ENCODE results near the gene ADH1C.
"Not testable (repeated sequence)": the region's sequence is repeated elsewhere in the genome, so short reads cannot be mapped to it uniquely, and the experiment has no call there.

Gene ADH1C

DNA sequence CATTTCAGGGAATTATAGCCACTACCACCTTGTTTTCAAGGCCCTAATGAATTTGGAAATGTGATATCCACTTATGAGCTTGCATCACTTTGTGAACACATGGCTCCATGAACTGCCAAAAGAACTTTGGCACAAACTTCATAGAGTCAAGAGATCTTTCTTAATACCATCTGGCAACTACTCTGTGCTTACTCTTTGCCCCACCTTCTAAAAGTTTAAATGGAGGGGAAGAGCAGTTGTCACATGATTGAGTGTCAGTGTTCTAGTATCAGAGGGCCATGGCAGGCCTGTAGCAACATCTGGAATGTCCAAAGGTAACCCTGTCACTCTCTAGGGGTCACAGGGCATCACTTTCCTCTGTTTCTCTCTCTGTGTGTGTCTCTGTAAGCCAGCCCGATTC lies 28.8 kb downstream of the ADH1C start:
- no peak for DNase-seq (ENCODE audit: low read depth, low spot score)
- TF ChIP-seq, protein P1, sequence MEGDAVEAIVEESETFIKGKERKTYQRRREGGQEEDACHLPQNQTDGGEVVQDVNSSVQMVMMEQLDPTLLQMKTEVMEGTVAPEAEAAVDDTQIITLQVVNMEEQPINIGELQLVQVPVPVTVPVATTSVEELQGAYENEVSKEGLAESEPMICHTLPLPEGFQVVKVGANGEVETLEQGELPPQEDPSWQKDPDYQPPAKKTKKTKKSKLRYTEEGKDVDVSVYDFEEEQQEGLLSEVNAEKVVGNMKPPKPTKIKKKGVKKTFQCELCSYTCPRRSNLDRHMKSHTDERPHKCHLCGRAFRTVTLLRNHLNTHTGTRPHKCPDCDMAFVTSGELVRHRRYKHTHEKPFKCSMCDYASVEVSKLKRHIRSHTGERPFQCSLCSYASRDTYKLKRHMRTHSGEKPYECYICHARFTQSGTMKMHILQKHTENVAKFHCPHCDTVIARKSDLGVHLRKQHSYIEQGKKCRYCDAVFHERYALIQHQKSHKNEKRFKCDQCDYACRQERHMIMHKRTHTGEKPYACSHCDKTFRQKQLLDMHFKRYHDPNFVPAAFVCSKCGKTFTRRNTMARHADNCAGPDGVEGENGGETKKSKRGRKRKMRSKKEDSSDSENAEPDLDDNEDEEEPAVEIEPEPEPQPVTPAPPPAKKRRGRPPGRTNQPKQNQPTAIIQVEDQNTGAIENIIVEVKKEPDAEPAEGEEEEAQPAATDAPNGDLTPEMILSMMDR (IDR thresholded peaks at IDR 0.05; ENCODE audit: low read depth, low read length) = no peak
- H3K4me3 ChIP-seq (ENCODE audit: low read depth, low read length) = no peak overlapping the region
- in situ Hi-C loops (cut with HindIII; ENCODE audit: low sequenced_read_pairs) = no loop called here

GRCh38 chr4:99321241-99322191 lies 31.0 kb downstream of the ADH1C start, which contains the start of gene ADH1B:
Gene ADH1B, minus strand, starts transcription at chr4:99321401. Its CDS starts 70 bp downstream, at chr4:99321331.
- H3K4me3 ChIP-seq (ENCODE audit: low read depth, low read length) = no peak within 1 kb of the TSS
- TF ChIP-seq, protein P1 (IDR thresholded peaks at IDR 0.05; ENCODE audit: low read depth, low read length) = no peak
- in situ Hi-C loops (cut with HindIII; ENCODE audit: low sequenced_read_pairs) = no loop called here
- no peak for DNase-seq (ENCODE audit: low read depth, low spot score)

- in situ Hi-C loops (cut with HindIII; ENCODE audit: low sequenced_read_pairs) = not testable (repeated sequence)
Measured at GRCh38 chr4:99317811-99318210, 34.7 kb downstream of the ADH1C start.

DNA sequence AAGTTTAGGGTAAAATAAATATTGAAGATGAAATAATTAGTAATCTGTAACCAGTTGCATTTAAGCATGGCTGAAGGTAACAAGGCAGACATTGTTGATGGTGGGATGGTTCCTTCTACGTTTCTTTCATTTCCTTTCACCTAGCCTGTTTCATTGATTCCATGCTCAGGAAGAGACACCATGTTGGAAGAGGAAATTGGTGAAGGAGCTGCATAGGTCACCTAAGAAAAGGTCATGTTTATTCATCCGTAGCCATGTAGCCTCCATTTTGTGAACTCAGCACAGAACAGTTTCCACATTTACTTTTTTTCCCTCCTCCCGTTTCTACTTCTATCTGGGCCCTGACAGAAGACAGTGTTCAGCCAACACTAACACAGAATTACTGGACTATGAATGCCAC lies 35.2 kb downstream of the ADH1C start:
- in situ Hi-C loops (cut with HindIII; ENCODE audit: low sequenced_read_pairs) = no loop called here
- TF ChIP-seq, protein P1 (IDR thresholded peaks at IDR 0.05; ENCODE audit: low read depth, low read length) = no peak
- no peak overlapping the region for H3K4me3 ChIP-seq (ENCODE audit: low read depth, low read length)
- DNase-seq (ENCODE audit: low read depth, low spot score) = no peak

More at GRCh38 chr4:99317811-99318210, 34.7 kb downstream of the ADH1C start:
- not testable (repeated sequence) for H3K4me3 ChIP-seq (ENCODE audit: low read depth, low read length); DNase-seq (ENCODE audit: low read depth, low spot score)

- TF ChIP-seq, protein P1 (IDR thresholded peaks at IDR 0.05; ENCODE audit: low read depth, low read length) = no peak
- in situ Hi-C loops (cut with HindIII; ENCODE audit: low sequenced_read_pairs) = no loop called here
- no peak for DNase-seq (ENCODE audit: low read depth, low spot score)
- no peak overlapping the region for H3K4me3 ChIP-seq (ENCODE audit: low read depth, low read length)
Measured at GRCh38 chr4:99315839-99316238, 36.7 kb downstream of the ADH1C start.

- DNase-seq (ENCODE audit: low read depth, low spot score) = no peak
- no peak overlapping the region for H3K4me3 ChIP-seq (ENCODE audit: low read depth, low read length)
- in situ Hi-C loops (cut with HindIII; ENCODE audit: low sequenced_read_pairs) = no loop called here
- TF ChIP-seq, protein P1 (IDR thresholded peaks at IDR 0.05; ENCODE audit: low read depth, low read length) = no peak
Measured at GRCh38 chr4:99314211-99314610, 38.3 kb downstream of the ADH1C start.

DNA sequence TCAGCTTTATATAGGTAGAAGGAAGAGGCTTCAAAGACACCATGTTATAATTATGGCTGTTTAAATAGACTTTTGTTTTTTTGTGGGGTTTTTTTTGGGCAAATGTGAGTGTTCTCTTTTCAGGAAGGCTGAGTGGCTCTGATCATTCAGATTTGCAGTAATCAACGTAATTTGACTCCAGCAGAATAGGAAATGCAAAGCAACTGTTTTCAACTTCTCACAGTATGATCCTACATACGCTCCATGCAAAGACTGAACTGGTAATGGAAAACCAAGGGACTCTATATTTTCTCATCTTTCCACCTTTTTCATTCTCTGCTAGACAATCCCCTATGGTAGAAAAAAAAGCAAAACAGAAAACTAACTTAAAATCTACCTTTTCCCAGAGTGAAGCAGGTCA lies 42.2 kb downstream of the ADH1C start:
- DNase-seq (ENCODE audit: low read depth, low spot score) = no peak
- H3K4me3 ChIP-seq (ENCODE audit: low read depth, low read length) = no peak overlapping the region
- in situ Hi-C loops (cut with HindIII; ENCODE audit: low sequenced_read_pairs) = no loop called here
- TF ChIP-seq, protein P1 (IDR thresholded peaks at IDR 0.05; ENCODE audit: low read depth, low read length) = no peak

Data from astrocyte of the spinal cord (primary cell).